EH (cell line): ENCODE measurements around the gene SLCO1C1.

Experiments used
- DNase-seq: peaks from one replicate; pipeline ENCODE4 v3.0.0-alpha.2; 2015; ENCODE audit warnings: low read depth

Gene SLCO1C1

GRCh38 chr12:20792971-20793370 lies 97.8 kb downstream of the SLCO1C1 start:
- DNase-seq: no peak

GRCh38 chr12:20798554-20798953 lies 103.4 kb downstream of the SLCO1C1 start:
- DNase-seq: peak; percentile 14

- no peak for DNase-seq
Observed at GRCh38 chr12:20800160-20800559, 105.0 kb downstream of the SLCO1C1 start.

GRCh38 chr12:20801035-20801434 lies 105.9 kb downstream of the SLCO1C1 start:
- no peak for DNase-seq
